ENCODE measurements around the gene GRIK3. TPM values are rescaled to one million over a fixed set of nuclear protein-coding genes. Genes with fewer than 3 reads are reported as not detected.

Gene GRIK3
- total and polyA plus RNA-seq, 2 experiments from 2014 or later: 0.31 to 2.9 TPM

DNA sequence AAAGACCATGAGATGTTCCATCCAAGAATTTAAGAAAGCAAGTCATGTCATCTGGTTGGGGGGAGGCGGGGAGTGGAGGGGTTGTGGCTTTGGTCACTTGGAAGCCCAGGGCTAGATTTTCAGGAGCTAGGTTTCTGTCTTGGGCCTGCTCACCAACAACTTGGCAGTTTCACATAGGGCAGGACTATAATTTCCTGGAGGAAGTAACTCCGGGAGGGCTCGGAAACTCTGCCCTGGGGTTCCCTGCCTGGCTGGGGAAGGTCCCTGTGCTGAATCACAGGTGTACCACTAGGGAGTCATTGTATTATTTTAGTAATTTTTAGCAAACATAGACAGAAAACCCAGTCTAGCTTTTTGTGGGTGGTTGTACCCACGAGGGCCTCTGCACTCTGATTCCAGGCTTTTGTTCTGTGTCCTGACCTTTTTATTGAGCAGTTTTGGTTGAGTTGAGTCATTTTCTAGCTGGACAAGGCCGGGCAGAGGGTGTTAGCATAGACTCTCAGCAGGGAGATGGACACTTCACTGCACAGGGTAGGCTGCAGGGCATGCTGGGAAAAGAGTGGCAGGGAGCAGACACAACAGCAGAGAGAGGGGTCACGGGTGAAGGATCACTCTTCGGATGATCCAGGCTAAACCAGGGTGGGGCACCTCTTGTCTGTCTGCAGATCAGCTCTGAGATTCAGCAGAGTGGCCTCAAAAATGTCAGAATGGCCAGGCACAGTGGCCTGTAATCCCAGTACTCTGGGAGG is 144.7 kb downstream of the GRIK3 start:
- Histone ChIP-seq H2AFZ (no peak overlapping the region), H3K4me3 (no peak overlapping the region), H3K27me3 (ENCODE audit: insufficient read depth) (no peaks in the 10 kb centered on the region), H3K79me2 (replicated peaks; ENCODE audit: insufficient read depth) (no peaks in the 10 kb centered on the region), H3K4me1 (ENCODE audit: insufficient read depth) (no peaks in the 10 kb centered on the region), H3K27ac (ENCODE audit: low read depth) (no peak overlapping the region), H3K4me2 (no peak overlapping the region), H3F3A (replicated peaks; ENCODE audit: low read depth) (no peaks in the 10 kb centered on the region), H3K36me3 (ENCODE audit: insufficient read depth) (no peaks in the 10 kb centered on the region), H4K20me1 (replicated peaks; ENCODE audit: insufficient read depth) (no peaks in the 10 kb centered on the region), H3K9me2 (ENCODE audit: insufficient read depth) (no peaks in the 10 kb centered on the region)
- H3K9me3 Mint-ChIP-seq: no peaks in the 10 kb centered on the region
- H3K36me3 Mint-ChIP-seq (ENCODE audit: low read depth): no peaks in the 10 kb centered on the region
- DNase-seq (ENCODE audit: low spot score) (no peak), ATAC-seq (no peak)
- H3K4me1 Mint-ChIP-seq: peaks cover 5% of the 10 kb centered on the region; the same call in 1 of the 3 replicates
- H3K27ac Mint-ChIP-seq: no peak overlapping the region
- TF ChIP-seq EZH2phosphoT487 (IDR thresholded peaks at IDR 0.05; ENCODE audit: unreplicated experiment) (no peak), STAT1 (IDR thresholded peaks at IDR 0.05; ENCODE audit: unreplicated experiment) (no peak), ZNF331 (CRISPR knock-in tag; IDR thresholded peaks at IDR 0.05; ENCODE audit: low read depth) (no peak), ZNF114 (CRISPR knock-in tag; IDR thresholded peaks at IDR 0.05) (no peak), EZH2 (IDR thresholded peaks at IDR 0.05; ENCODE audit: low read depth, unreplicated experiment) (no peak), JUNB (IDR thresholded peaks at IDR 0.05; ENCODE audit: unreplicated experiment) (no peak), CREB1 (CRISPR knock-in tag; IDR thresholded peaks at IDR 0.05; ENCODE audit: low read depth) (no peak), NANOG (IDR thresholded peaks at IDR 0.05; ENCODE audit: borderline replicate concordance) (no peak), POLR2AphosphoS5 (IDR thresholded peaks at IDR 0.05; ENCODE audit: low read depth) (no peak)
- TF ChIP-seq, protein P1, sequence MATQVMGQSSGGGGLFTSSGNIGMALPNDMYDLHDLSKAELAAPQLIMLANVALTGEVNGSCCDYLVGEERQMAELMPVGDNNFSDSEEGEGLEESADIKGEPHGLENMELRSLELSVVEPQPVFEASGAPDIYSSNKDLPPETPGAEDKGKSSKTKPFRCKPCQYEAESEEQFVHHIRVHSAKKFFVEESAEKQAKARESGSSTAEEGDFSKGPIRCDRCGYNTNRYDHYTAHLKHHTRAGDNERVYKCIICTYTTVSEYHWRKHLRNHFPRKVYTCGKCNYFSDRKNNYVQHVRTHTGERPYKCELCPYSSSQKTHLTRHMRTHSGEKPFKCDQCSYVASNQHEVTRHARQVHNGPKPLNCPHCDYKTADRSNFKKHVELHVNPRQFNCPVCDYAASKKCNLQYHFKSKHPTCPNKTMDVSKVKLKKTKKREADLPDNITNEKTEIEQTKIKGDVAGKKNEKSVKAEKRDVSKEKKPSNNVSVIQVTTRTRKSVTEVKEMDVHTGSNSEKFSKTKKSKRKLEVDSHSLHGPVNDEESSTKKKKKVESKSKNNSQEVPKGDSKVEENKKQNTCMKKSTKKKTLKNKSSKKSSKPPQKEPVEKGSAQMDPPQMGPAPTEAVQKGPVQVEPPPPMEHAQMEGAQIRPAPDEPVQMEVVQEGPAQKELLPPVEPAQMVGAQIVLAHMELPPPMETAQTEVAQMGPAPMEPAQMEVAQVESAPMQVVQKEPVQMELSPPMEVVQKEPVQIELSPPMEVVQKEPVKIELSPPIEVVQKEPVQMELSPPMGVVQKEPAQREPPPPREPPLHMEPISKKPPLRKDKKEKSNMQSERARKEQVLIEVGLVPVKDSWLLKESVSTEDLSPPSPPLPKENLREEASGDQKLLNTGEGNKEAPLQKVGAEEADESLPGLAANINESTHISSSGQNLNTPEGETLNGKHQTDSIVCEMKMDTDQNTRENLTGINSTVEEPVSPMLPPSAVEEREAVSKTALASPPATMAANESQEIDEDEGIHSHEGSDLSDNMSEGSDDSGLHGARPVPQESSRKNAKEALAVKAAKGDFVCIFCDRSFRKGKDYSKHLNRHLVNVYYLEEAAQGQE (IDR thresholded peaks at IDR 0.05; ENCODE audit: unreplicated experiment): no peak
- TF ChIP-seq, protein P2, sequence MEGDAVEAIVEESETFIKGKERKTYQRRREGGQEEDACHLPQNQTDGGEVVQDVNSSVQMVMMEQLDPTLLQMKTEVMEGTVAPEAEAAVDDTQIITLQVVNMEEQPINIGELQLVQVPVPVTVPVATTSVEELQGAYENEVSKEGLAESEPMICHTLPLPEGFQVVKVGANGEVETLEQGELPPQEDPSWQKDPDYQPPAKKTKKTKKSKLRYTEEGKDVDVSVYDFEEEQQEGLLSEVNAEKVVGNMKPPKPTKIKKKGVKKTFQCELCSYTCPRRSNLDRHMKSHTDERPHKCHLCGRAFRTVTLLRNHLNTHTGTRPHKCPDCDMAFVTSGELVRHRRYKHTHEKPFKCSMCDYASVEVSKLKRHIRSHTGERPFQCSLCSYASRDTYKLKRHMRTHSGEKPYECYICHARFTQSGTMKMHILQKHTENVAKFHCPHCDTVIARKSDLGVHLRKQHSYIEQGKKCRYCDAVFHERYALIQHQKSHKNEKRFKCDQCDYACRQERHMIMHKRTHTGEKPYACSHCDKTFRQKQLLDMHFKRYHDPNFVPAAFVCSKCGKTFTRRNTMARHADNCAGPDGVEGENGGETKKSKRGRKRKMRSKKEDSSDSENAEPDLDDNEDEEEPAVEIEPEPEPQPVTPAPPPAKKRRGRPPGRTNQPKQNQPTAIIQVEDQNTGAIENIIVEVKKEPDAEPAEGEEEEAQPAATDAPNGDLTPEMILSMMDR (conservative IDR thresholded peaks at IDR 0.05; ENCODE audit: low read depth in 2 of 2): no peak
- TF ChIP-seq, protein P3, sequence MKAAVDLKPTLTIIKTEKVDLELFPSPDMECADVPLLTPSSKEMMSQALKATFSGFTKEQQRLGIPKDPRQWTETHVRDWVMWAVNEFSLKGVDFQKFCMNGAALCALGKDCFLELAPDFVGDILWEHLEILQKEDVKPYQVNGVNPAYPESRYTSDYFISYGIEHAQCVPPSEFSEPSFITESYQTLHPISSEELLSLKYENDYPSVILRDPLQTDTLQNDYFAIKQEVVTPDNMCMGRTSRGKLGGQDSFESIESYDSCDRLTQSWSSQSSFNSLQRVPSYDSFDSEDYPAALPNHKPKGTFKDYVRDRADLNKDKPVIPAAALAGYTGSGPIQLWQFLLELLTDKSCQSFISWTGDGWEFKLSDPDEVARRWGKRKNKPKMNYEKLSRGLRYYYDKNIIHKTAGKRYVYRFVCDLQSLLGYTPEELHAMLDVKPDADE (IDR thresholded peaks at IDR 0.05): no peak
- TF ChIP-seq, protein P4, sequence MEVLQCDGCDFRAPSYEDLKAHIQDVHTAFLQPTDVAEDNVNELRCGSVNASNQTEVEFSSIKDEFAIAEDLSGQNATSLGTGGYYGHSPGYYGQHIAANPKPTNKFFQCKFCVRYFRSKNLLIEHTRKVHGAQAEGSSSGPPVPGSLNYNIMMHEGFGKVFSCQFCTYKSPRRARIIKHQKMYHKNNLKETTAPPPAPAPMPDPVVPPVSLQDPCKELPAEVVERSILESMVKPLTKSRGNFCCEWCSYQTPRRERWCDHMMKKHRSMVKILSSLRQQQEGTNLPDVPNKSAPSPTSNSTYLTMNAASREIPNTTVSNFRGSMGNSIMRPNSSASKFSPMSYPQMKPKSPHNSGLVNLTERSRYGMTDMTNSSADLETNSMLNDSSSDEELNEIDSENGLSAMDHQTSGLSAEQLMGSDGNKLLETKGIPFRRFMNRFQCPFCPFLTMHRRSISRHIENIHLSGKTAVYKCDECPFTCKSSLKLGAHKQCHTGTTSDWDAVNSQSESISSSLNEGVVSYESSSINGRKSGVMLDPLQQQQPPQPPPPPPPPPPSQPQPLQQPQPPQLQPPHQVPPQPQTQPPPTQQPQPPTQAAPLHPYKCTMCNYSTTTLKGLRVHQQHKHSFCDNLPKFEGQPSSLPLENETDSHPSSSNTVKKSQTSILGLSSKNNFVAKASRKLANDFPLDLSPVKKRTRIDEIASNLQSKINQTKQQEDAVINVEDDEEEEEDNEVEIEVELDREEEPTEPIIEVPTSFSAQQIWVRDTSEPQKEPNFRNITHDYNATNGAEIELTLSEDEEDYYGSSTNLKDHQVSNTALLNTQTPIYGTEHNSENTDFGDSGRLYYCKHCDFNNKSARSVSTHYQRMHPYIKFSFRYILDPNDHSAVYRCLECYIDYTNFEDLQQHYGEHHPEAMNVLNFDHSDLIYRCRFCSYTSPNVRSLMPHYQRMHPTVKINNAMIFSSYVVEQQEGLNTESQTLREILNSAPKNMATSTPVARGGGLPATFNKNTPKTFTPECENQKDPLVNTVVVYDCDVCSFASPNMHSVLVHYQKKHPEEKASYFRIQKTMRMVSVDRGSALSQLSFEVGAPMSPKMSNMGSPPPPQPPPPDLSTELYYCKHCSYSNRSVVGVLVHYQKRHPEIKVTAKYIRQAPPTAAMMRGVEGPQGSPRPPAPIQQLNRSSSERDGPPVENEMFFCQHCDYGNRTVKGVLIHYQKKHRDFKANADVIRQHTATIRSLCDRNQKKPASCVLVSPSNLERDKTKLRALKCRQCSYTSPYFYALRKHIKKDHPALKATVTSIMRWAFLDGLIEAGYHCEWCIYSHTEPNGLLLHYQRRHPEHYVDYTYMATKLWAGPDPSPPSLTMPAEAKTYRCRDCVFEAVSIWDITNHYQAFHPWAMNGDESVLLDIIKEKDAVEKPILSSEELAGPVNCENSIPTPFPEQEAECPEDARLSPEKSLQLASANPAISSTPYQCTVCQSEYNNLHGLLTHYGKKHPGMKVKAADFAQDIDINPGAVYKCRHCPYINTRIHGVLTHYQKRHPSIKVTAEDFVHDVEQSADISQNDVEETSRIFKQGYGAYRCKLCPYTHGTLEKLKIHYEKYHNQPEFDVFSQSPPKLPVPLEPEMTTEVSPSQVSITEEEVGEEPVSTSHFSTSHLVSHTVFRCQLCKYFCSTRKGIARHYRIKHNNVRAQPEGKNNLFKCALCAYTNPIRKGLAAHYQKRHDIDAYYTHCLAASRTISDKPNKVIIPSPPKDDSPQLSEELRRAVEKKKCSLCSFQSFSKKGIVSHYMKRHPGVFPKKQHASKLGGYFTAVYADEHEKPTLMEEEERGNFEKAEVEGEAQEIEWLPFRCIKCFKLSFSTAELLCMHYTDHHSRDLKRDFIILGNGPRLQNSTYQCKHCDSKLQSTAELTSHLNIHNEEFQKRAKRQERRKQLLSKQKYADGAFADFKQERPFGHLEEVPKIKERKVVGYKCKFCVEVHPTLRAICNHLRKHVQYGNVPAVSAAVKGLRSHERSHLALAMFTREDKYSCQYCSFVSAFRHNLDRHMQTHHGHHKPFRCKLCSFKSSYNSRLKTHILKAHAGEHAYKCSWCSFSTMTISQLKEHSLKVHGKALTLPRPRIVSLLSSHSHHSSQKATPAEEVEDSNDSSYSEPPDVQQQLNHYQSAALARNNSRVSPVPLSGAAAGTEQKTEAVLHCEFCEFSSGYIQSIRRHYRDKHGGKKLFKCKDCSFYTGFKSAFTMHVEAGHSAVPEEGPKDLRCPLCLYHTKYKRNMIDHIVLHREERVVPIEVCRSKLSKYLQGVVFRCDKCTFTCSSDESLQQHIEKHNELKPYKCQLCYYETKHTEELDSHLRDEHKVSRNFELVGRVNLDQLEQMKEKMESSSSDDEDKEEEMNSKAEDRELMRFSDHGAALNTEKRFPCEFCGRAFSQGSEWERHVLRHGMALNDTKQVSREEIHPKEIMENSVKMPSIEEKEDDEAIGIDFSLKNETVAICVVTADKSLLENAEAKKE (CRISPR knock-in tag; IDR thresholded peaks at IDR 0.05): no peak
- no peaks in the 10 kb centered on the region for H3K27me3 Mint-ChIP-seq (ENCODE audit: insufficient read depth, low read depth, poor library complexity)
- no peak overlapping the region for H3K4me3 Mint-ChIP-seq
